HG03095 (cell line): Measurements from ENCODE around the gene DGKI.

Experiments
- ATAC-seq: cut with Tn5 transposase; IDR thresholded peaks from one replicate; pipeline ENCODE4 v1.9.1; 2021; ENCODE audit warnings: moderate library complexity; ENCODE audit not compliant: unreplicated experiment

The DGKI gene

DNA sequence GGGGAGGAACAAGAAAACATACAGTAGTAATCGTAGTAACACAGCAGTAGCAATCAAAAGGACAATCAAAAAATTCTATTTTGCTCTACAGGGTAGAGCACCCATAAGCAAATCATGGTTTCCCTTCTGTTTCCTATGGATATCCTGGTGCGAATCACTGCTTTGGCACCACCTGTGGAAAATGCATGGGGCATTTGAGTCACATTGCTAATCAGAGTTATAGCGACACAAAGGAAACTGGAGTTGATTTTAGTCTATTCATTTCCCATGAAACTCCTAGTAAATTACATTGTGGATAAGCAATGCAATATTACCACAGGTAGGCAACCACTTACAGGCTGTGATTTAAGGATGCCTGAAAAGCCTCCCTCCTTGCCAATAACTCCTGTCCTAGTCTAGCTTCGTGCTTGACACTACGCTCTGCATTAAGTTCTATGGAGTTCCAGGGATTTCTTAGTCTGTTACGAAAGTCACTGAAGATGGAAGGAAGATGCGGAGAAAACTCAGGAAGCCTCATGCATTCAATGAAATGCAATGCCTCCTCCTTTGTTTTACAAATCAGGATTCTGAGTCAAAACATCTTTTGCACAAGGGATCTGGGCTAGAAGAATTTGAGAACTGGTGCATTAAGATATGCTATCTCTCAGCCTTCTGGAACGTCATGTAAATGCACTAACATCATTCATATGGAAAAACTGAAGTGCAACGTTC lies 188.4 kb downstream of the DGKI start:
- no peak for ATAC-seq

DNA sequence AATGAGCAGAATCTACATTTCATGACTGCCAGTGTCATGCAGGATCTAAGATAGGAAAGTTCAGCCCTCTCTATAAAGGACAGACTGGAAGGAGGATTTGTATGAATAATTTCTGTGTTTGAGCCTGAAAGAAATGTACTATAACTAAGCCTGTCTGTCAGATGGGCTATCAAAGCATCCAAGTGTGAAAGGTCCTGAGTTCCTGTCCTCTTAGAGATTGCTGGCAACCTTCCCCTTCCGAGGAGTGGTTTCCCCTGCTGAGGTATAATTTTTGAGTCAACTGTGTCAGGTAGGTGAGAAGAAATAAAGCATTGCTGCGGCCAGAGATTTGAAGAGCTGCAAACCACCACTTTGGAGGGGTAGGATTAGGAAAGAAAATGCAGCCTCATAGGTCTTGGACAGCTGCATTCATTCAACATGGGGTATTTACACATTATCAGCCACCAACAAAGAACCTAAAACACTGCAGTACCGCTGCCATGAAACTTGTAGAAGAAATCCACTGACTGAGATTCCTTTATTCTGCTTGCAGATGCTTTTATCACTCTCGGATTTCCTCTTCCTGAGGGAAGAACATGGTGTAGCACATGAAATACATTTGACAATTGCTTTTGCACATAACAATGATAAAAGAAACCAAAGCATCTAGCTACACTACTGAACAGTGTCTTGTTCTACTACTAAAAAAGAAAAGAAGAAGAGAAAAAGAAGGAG lies 189.1 kb downstream of the DGKI start:
- ATAC-seq: no peak

DNA sequence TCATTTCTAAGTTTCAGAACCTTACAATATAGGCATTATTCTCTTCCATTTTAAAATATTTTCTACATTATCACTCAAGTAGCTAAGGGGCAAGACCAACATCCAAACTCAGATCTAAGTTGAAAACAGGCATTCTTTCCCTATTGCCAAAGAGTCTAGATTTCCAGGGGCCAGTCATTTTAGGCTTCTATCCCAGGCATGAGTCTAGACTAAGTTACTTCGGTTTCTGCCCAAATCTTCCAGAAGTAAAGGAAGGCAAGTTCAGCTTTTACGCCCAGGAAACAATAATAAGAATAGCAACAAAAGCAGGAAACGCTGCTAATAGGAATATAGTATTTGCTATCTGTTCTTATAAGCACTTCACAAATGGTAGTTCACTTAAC lies 189.9 kb downstream of the DGKI start:
- ATAC-seq: no peak

GRCh38 chr7:137656227-137656849 lies 190.4 kb downstream of the DGKI start:
- peak; percentile 77 for ATAC-seq

DNA sequence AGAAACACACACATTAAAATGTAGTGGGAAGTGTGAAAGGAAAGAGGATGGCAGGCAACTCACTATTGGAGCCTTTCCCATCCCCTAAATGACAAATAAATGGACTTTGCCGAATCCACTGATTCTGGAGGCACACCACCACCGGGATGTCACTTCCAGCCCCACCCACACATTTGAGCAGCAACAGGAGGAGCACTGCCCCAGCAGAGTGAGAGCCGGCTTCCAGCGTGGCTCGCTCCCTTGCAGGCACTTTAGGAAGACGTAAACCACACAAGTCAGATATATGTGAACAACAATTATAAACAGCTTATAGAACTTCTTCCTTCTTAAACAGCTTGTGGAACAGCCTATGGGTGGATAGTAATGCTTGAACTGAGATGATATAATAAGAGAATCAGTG lies 191.0 kb downstream of the DGKI start:
- ATAC-seq: no peak

DNA sequence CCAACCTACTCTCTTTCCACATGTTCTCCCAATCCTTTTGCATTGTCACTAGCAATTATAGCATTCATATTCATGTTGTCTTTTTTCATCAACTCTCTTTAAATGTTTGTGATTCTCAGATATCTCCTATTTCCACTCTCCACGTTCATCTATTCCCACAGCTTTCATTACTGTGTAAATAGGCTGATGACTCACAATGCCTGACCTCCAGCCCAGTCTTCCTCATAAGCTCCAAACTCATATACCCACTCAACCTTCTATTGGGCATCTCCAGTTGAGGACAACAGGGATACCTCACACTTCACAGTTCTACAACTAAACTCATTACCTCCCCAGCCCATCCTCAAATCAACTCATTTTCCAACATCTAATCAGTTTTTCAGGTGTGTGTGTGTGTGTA lies 194.1 kb downstream of the DGKI start:
- ATAC-seq: no peak

GRCh38 chr7:137647905-137648565 lies 198.7 kb downstream of the DGKI start:
- ATAC-seq: no peak

GRCh38 chr7:137642472-137642871 lies 204.3 kb downstream of the DGKI start:
- no peak for ATAC-seq

- ATAC-seq: no peak
Observed at GRCh38 chr7:137642031-137642430, 204.7 kb downstream of the DGKI start.

GRCh38 chr7:137636376-137636775 lies 210.4 kb downstream of the DGKI start:
- ATAC-seq: no peak

GRCh38 chr7:137635874-137636273 lies 210.9 kb downstream of the DGKI start:
- no peak for ATAC-seq

- ATAC-seq: no peak
Observed at GRCh38 chr7:137635132-137635531, 211.6 kb downstream of the DGKI start.

DNA sequence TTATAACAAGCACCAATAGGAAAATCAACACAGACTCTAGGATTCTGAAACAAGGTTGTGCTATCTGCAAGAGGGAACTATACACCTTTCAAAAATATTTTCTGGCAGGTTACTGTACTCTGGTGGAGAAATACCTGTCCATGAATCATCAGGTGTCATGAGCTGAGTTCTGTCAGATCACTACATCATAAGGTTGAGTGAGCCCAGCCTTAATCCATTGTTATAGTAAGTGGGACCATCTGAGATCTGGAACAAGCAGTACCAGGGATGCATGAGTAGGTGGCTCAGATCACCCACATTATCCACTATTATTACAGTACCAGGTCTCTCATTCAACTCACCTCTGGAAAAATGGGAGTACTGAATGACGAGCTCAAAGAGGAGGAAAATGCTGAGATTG lies 212.4 kb downstream of the DGKI start:
- no peak for ATAC-seq

GRCh38 chr7:137633133-137633532 lies 213.6 kb downstream of the DGKI start:
- no peak for ATAC-seq

DNA sequence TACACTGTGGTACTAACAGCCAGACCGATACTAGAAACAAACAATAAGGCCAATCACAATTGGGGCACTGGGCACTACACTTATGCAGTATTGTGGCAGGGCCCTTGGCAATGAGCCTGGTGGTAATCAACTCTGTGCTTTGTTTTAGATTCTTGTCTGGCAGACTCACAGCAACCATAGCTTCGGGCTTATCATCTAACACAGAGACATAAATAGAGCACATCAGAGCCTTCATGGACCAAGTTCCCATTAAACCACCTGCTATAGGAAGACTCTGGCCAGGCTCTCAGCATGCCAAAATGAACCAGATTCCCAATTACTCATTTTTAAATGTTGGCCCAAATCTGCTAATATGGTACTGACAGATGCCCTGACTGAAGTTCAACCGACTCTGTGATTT lies 218.6 kb downstream of the DGKI start:
- no peak for ATAC-seq

- ATAC-seq: no peak
Observed at GRCh38 chr7:137626469-137627067, 220.2 kb downstream of the DGKI start.

- ATAC-seq: no peak
Observed at GRCh38 chr7:137625197-137625596, 221.6 kb downstream of the DGKI start.

- no peak for ATAC-seq
Observed at GRCh38 chr7:137619181-137619580, 227.6 kb downstream of the DGKI start.

GRCh38 chr7:137618748-137619147 lies 228.0 kb downstream of the DGKI start:
- ATAC-seq: no peak

DNA sequence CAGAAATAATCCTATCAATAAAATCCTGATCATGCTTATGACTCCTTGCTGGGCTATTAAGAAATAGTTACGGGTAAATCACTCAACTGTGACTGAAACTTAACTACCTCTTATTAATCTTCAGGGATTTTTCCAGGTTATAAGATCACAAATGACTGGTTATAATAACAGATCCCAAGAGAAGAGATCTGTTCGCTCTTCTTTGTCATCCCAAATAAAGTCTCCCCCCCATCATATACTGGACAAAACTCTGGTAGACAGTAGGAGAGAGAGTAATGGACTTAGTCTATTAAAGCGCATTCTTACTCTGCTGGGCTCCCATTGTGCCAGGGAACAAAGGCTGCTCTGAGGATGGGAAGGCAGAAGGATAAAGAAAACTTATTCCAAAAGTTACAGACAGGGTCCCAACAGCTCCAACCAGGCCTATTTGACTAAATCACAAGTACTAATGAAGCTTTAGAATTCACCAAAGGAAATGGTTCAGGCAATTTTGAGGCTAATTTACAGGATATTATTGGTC lies 233.7 kb downstream of the DGKI start:
- no peak for ATAC-seq

- ATAC-seq: no peak
Observed at GRCh38 chr7:137611606-137612005, 235.2 kb downstream of the DGKI start.
